GM04504 (cell line): Measurements from ENCODE around the gene SEPTIN7.

ENCODE experiments used
- DNase-seq: peaks from one replicate; pipeline ENCODE4 v3.0.0-alpha.2; 2012; ENCODE audit warnings: low read depth

The SEPTIN7 gene

DNA sequence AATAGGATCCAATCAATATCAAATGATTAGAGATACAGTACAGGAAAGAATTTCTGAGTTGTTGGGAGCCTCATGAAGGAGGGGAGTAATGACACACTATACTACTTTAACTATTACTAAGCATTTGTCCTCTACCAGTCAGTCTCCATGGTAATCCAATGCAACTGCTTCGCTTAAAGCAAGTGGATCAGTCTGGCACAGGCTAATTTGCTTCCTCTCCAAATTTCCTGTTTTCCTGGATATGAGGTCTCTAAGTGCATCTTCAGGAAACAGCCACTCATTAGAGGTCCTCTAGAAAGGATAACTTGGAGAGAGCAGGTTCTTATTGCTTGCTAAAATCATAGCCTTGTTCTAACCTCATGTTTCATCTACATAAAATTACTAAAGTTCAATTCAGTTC lies 8.4 kb upstream of the SEPTIN7 start:
- DNase-seq = no peak

DNA sequence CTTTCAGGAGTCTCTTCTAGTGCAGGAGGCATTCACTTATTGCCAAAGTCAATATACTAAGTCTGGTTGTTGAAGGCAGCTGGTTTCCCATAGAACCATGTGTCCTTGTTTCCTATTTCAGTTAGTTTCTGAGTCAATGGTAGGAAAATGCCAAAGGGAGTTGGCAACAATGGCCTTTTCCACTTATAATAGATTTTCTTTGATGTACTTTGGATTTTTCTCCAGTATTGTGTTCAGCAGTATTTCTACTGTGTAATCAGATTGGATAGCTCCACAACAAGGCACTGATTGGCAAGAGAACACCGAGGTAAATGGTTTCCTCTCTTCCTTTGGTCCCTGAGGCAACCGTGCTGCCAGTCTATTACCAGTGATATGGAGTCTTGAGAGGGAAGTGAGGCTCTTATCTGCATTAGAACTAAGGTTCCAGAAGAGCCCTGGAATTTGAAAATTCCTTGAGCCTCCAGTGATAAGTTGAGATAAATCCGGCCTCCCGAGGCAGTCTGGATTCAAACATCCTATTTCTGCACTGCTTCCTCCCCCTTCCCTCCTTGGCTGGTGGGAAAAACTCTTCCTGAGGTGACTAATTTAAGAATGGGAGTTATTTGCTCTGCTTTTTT lies 7.9 kb upstream of the SEPTIN7 start:
- no peak for DNase-seq

DNA sequence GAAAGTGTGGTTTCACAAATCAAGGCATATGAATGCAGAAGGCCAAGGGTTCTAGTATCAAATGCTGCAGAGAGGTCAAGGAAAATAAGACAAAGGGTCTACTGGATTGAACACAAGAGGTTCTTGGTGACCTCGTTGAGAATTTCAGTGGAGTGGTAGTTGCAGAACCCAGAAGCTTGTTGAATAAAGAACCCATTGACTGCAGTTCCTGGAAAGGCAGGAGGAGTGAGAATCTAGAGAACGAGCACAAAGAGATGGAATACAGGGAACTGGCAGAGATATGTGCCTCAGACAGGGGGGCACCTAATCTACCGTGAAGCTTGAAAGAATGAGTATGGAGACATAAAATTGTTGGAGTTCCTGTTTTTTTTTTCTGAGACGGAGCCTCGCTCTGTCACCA lies 3.5 kb upstream of the SEPTIN7 start:
- DNase-seq = no peak

DNA sequence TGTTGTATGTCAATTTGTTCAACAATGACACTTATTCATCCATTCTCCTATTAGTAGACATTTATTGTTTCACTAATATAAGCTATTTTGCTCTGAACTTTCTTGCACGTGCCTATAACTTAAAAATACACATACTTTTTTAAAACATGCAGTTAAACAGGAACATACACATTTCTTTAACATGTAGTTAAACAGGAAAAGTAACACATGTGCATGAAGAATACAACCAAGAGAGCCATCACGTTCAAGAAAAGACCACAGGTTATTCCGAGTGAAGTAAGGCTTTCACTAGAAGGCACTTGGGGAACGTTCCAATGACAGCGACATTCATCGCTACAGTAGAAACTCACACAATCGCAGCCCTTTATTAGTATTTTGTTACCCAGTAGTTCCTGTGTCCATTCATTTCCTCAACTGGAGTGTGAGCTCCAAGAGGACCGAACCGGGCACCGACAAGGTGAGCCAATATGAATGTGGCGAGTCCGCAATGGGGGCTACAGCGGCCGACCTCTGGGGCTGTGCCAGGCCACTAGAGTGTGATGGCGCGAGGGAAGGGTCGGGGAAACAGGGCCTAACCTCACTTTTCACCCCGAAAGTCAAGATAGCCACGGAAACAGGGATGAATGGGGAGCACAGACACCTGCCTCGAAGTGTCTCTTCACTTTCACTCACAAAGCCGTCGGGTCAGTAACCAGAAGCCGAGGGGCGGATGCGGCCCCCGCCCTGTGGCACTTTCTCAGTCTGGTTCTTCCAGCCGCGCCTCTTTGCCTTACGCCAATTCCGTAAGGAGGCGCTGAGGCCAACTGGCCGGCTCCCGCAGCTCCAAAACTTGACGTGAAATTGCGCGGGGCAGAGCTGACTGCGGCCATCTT lies 775 bp upstream of the SEPTIN7 start:
- peak; percentile 72 for DNase-seq

DNA sequence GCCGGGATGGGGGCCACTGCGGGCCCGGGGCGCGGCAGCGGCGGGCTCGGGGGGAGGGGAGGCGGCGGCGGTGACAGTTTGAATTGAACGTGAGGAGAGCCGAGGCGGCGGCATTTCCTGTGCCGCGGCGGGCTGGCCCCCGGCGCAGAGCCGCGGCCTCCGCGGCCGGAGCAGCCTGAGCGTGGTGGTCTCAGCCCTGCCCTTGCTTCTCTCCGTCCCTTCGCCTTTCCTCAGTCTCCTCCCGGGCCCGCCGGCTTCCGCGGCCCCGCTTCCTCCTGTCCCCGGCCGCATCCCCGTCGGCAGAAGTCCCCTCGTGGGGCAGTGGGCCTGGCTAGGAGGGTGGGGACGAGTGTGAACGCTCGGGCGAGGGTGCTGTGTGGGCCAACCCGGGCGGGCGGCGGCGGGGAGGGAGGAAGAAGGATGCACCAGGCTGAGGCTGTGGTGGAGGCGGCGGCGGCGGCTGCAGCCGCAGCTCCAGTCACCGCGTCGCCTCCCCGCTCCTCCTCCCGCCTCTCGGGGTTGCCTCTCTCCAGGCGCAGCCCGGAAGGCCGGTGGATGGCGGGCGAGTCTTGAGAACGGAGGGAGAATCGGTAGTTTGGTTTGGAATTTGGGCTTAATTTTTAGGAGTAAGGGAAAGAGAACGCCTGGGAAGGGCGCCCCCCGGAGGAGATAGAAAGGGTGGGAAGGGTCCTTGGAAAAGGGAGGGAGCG lies 690 bp downstream of the SEPTIN7 start:
- DNase-seq = peak; percentile 38

DNA sequence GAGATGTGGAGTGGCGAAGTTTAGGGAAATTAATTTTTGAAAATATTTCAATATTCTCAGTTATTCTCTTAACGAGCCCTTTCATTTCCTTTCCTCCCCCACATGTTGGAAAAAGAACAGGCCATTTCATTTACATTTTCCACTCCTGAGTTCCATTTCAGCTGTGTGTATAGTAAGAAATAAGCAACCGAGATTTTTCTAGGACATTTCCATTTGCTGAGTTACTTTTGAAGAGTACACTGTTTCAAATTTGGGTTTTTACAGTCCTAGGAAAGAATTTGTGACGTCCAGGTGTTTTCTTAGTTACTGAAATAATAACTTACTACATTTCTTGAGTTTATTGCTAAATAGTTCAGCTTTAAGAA lies 1.2 kb downstream of the SEPTIN7 start:
- DNase-seq = no peak

DNA sequence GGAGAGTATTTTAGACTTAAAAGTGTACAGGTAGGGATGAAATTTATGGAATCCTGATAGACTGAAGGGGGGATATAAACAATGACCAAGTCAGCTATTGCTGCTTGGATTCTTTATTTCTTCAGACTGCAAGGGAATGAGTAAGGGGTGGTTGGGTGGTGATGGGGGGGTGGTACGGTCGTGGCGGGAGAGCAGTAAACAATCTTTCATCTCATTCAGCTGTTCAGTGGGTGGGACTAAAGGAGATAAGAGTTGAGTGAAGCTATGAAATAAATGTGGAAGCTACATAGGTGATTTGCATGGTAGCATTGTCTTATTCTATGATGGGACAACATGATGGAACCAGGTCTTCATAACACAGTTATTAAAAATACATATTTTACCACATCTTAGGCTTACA lies 1.8 kb downstream of the SEPTIN7 start:
- DNase-seq = no peak

DNA sequence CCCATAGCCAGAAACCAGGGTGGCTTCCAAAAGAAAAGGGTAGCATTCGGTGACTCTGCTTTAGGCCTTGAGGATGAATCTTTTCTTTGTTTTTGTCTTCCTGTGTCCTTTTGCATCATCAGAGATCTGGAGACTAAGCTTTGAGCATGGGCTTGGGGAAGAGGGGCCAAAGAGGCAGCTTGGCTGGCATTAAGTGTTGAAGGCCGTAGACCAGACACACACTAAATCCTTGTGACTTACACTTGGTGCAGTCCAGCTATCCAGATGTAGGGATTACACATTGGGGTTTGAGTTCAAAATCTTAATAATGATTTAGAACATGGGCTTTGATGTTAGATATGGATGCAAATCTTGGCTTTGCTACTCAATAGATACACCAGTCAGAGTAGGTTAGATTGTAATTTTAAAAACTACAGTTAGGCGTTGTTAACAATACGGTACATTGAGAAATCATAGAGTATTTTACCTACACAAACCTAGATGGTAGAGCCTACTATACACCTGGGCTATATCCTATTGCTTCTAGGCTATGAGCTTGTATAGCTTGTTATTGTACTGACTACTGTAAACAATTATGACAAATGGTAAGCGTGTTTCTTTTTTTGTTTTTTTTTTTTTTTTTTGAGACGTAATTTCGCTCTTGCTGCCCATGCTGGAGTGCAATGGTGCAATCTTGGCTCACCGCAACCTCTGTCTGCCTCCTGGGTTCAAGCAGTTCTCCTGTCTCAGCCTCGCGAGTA lies 3.5 kb downstream of the SEPTIN7 start:
- DNase-seq = no peak

DNA sequence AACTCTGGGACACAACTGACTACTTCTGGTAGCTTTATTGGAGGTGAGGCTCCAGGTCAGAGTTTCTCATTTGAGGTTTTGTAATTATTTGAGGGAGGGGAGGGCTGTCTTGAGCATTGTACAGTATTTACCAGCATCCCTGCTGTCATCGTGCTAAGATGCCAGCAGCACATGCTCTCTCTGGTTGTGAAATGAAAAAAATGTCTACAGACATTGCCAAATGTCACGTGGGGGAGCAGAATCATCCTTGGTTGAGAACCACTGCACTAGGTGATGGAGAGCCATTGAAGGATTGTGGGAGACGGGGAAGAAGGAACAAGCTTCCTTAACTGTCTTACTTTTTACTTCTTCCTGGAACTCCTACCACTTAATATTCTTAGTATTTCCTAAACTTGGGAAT lies 5.0 kb downstream of the SEPTIN7 start:
- DNase-seq = no peak

DNA sequence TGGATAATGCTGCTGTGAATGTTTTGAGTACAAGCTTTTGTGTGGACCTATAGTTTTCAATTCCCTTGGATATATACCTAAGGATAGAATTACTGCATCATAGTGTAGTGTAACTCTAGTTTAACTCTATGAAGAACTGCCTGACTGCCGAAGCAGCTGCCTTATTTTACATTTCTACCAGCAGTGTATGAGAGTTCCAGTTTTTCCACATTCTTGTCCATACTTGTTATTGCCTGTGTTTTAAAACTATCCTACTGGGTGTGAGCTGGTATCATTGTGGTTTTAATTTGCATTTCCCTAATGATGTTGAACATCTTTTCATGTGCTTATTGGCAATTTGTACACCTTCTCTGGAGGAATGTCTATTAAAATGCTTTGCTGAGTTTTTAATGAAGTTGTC lies 15.7 kb downstream of the SEPTIN7 start:
- DNase-seq = no peak

DNA sequence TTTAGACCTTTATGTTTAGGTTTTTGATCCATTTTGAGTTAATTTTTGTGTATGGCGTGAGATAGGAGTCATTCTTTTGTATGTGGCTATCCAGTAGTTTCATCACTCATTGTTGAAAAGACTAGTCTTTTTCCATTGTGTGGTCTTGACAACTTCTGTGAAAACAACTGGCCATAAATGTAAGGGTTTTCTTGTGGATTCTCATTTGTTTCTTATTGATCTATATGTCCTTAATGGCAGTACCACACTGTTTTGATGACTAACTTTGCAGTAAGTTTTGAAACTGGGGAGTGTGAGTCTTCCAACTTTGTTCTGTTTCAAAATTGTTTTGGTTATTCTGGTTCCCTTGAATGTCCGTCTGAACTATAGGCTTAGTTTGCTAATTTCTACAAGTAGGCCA lies 16.3 kb downstream of the SEPTIN7 start:
- DNase-seq = no peak

DNA sequence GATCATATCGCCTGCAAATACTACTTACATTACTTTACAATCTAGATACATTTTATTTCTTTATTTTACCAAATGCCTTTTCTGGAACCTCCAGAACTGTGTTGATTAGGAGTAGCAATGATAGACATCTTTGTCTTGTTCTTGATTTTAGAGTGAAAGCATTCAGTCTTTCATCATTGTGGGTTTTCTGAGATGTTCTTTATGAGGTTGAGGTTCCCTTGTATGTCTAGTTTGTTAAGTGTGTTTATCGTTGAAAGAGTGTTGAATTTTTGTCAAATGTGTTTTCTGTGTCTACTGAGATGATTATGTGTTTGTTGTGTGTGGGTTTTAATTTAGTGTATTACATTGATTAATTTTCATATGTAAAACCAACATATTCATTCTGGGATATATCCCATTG lies 17.1 kb downstream of the SEPTIN7 start:
- no peak for DNase-seq

DNA sequence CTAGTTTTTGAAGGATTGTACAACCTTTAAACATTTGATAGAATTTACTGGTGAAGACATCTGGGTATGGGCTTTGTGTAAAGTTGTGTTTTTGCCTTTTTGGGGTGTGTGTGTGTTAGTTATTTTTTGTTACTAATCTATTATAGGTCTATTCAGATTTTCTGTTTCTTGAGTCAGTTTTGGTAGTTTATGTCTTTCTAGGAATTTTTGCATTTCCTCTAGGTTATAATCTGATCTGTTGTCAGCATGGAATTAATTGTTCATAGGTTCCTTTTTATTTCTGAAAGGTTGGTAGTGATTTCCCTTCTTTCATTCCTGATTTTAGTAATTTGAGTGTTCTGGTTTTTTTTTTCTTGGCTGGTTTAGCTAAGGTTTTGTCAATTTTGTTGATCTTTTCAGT lies 17.7 kb downstream of the SEPTIN7 start:
- DNase-seq = no peak

DNA sequence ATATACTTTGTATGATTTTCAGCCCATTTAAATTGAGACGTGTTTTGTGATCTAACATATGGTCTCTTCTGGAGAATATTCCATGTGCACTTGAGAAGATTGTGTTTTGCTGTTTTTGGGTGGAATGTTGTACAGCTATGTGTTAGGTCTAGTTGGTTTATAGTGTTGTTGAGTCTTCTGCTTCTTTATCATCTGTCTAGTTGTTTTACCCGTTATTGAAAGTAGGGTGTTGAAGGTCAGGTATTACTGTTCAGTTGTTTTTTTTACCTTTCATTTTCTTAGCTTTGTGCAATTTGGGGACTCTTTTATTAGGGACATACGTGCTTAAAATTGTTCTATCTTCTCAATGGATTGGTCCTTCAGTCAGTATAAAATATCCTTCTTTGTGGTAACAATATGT lies 18.5 kb downstream of the SEPTIN7 start:
- DNase-seq = no peak

DNA sequence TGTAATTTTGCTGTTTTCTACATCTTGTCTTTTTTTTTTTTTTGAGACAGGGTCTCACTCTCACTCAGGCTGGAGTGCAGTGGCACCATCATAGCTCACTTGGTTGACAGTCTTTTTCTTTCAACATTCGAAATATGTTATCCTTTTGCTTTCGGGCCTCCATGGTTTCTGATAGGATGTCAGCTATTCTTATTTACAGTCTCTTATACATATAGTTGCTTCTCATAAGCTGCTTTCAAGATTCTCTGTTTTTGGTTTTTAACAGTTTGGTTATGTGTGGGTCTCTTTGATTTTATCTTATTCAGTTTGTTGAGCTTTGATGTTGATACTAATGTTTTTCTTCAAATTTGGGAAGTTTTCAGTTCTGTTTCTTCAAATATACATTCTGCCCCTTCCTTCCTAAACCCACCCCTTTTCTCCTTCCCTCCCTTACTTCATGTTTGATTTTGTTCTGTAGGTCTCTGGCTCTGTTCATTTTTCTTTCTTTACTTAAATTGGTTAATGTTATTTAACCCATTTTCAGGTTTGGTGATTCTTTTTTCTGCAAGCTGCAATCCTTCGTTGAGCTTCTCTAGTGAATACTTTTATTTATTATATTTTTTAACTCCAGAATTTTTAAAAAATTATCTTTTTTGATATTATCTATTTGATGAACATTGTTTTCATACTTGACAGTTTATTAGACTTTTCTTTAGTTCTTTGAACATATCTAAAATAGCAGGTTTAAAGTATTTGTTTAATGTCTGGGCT lies 19.3 kb downstream of the SEPTIN7 start:
- no peak for DNase-seq

DNA sequence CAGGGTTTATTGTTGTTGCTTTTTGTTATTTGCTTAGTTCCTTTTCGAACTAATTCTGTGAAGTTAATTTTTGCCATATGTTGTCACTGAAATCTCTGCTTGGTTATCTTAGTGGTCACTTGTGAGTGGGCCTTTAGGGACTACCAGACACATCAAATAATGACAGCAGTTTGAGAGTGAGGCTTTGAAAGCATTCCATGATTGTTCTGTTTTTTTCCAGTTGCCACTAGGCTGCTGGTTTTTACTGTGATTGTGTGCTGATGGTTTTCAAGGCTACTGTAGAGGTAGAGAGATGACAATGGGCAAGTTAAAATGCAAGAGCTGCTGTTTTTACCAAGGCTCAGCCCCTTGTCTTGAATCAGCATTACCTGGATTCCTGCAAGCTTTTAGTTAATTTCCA lies 20.0 kb downstream of the SEPTIN7 start:
- no peak for DNase-seq

DNA sequence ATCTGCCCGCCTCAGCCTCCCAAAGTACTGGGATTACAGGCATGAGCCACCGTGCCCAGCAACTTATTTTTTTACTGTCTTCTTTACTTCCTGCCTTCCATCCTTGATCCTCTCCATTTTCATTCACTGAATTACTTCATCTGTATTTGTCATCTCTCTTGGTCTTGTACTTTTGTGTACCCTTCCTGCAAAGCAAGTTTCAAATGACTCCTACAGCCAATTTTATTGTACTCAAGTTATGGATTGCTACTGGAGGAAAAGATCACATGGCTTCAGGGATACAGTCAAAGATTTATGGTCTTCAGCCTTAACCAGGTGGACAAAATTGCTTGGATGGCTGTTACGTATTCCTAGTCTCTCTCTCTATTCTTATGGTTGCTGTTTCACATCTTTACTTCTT lies 22.6 kb downstream of the SEPTIN7 start:
- DNase-seq = no peak

DNA sequence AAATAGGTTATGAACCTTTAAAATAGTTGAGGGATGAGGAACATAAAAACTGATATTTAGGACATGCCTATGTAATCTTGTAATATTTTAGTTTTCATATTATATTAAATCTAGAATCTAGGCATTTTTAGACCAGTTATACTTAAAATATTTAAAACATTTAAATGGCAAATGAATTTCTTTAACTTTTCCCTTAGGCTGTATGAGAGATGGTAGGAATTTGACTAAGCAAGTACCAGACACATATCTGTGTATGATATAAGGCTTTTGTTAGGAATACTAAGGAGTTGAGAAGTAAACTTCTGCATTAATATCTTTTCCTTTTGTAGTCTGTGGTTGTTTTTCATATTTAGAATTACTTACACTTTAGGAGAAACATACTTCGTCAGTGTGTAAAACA lies 25.1 kb downstream of the SEPTIN7 start:
- no peak for DNase-seq

DNA sequence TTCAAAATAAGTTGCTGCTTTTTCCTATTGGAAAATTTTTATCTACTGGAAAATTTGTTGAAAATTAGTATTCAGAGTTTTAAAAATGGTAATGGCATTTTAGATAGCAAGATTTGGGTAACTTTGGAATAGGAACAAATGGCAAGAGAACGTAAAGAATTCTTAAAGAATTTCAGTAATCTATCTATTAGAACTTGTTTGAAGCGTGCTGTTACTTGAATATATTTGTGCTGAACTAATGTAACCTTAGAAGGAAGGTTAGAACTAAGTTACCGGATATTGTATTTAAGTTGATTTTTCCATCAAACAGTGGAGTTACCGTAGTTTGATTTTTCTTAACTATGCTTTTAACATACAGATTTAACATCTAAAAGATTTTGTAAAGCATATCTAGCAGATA lies 25.9 kb downstream of the SEPTIN7 start:
- no peak for DNase-seq

DNA sequence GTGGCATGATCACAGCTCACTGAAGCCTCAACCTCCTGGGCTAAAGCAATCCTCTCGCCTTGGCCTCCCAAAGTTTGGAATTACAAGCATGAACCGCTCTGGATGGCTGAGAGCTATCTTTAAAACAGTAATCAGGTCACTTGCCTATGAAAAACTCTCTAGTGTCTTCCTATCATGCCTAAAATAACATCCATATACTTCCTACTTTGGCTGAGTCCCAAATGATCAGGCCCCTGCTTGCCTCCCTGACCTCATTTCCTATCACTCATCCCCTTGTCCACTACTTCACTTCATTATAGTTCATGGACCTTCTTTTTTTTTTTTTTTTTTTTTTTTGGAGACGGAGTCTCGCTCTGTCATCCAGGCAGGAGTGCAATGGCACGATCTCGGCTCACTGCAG lies 28.0 kb downstream of the SEPTIN7 start:
- no peak for DNase-seq

DNA sequence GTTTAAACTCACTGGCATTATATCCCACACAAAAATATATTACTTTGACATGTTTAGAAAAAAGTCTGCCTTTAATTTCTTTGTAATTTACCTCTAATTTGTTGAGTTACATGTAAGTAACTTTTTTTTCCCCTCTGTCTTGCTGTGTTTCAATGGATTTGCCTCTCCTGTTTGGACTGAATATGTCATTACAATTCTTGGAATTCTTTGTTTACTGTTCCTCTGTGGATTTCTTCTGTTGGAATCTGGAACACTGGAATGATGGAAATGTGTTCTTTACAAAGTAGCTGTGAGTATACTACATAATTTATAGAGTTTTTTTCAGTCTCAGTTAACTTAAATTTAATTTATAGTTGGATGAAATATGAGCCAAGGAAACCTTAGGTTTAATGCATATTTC lies 30.4 kb downstream of the SEPTIN7 start:
- DNase-seq = no peak
